Measurements from ENCODE around the gene ACTMAP. TPM values are rescaled to one million over a fixed set of nuclear protein-coding genes. Genes with fewer than 3 reads are reported as not detected.
"Not testable (repeated sequence)": the region's sequence is repeated elsewhere in the genome, so short reads cannot be mapped to it uniquely, and the experiment has no call there.

The ACTMAP gene
- polyA plus RNA-seq, 1 of the 3 experiments (the other 2 are of a cell fraction): 6.4 TPM

GRCh38 chr19:40733149-40733548, 17.1 kb downstream of the ACTMAP start:
- Histone ChIP-seq H4K20me1 (ENCODE audit: insufficient read depth) (no peaks in the 10 kb centered on the region), H3K36me3 (replicated peaks in 1 of 2; ENCODE audit: control insufficient read depth in 1 of 2, insufficient read depth in 2 of 2, low read length in 1 of 2) (peaks cover 29 to 36% of the 10 kb centered on the region in 2 experiments), H3K79me2 (ENCODE audit: insufficient read depth) (no peaks in the 10 kb centered on the region), H3F3A (replicated peaks; ENCODE audit: insufficient read depth) (no peaks in the 10 kb centered on the region), H3K9me2 (no peaks in the 10 kb centered on the region), H3K4me3 (ENCODE audit: low read depth in 2 of 2, low read length in 1 of 2) (no peak overlapping the region), H3K4me2 (no peak overlapping the region), H3K9me3 (no peaks in the 10 kb centered on the region), H3K27me3 (ENCODE audit: insufficient read depth) (no peaks in the 10 kb centered on the region), H3K27ac (ENCODE audit: low read depth in 2 of 2, low read length in 1 of 2) (no peak overlapping the region), H3K9ac (no peak overlapping the region), H2AFZ (ENCODE audit: low read depth) (no peak overlapping the region), H3K4me1 (ENCODE audit: control insufficient read depth in 1 of 2, insufficient read depth in 2 of 2, low read depth in 1 of 2, low read length in 1 of 2) (no peaks in the 10 kb centered on the region)
- ChIA-PET POLR2A (no interaction called here), CTCF (interaction anchor here (1.3 kb wide), 1 partner anchor 42 kb away, joined by 3 read pairs; the partner anchor contains the start of gene NUMBL)
- no peak for TF ChIP-seq TCF12 (IDR thresholded peaks at IDR 0.05)
- TF ChIP-seq RXRA (IDR thresholded peaks at IDR 0.05; ENCODE audit: borderline replicate concordance, low read depth): no peak
- TF ChIP-seq POLR2AphosphoS5 (IDR thresholded peaks at IDR 0.05; ENCODE audit: low read depth, low read length): no peak
- TF ChIP-seq TAF1 (IDR thresholded peaks at IDR 0.05; ENCODE audit: borderline replicate concordance, low read depth, low read length): no peak
- TF ChIP-seq PBX3 (IDR thresholded peaks at IDR 0.05): no peak
- no peak for TF ChIP-seq EZH2phosphoT487 (IDR thresholded peaks at IDR 0.05; ENCODE audit: borderline replicate concordance, low read depth)
- TF ChIP-seq RFX5 (IDR thresholded peaks at IDR 0.05; ENCODE audit: low read length): no peak
- TF ChIP-seq FOSL2 (IDR thresholded peaks at IDR 0.05; ENCODE audit: borderline replicate concordance, low read depth): no peak
- TF ChIP-seq CTCF (IDR thresholded peaks at IDR 0.05): no peak
- TF ChIP-seq RCOR1 (IDR thresholded peaks at IDR 0.05; ENCODE audit: low read length): no peak
- no peak for TF ChIP-seq CHD2 (IDR thresholded peaks at IDR 0.05; ENCODE audit: low read length, partially characterized antibody)
- no peak for TF ChIP-seq MEF2A (IDR thresholded peaks at IDR 0.05; ENCODE audit: borderline replicate concordance, low read depth)
- no peak for TF ChIP-seq GABPA (IDR thresholded peaks at IDR 0.05; ENCODE audit: low read depth)
- 94% methylated on average over 12 of the region's 13 CpGs for WGBS (ENCODE audit: low lambda C conversion rate)
- DNase-seq: no peak

GRCh38 chr19:40732304-40732703, 18.0 kb downstream of the ACTMAP start:
- CTCF ChIA-PET; H3K9ac ChIP-seq; H3K4me3 ChIP-seq (ENCODE audit: low read depth in 2 of 2, low read length in 1 of 2); DNase-seq; H3F3A ChIP-seq (replicated peaks; ENCODE audit: insufficient read depth); H4K20me1 ChIP-seq (ENCODE audit: insufficient read depth); H3K79me2 ChIP-seq (ENCODE audit: insufficient read depth); H3K9me2 ChIP-seq; H3K27ac ChIP-seq (ENCODE audit: low read depth in 2 of 2, low read length in 1 of 2); H3K27me3 ChIP-seq (ENCODE audit: insufficient read depth); H3K9me3 ChIP-seq; POLR2A ChIA-PET; H3K4me1 ChIP-seq (ENCODE audit: control insufficient read depth in 1 of 2, insufficient read depth in 2 of 2, low read depth in 1 of 2, low read length in 1 of 2); H3K4me2 ChIP-seq; H2AFZ ChIP-seq (ENCODE audit: low read depth): not testable (repeated sequence)
- peaks cover 28 to 39% of the 10 kb centered on the region in 2 experiments for H3K36me3 ChIP-seq (replicated peaks in 1 of 2; ENCODE audit: control insufficient read depth in 1 of 2, insufficient read depth in 2 of 2, low read length in 1 of 2)
- 96% methylated on average over 16 of the region's 16 CpGs for WGBS (ENCODE audit: low lambda C conversion rate)

GRCh38 chr19:40730065-40730464, 20.2 kb downstream of the ACTMAP start:
- H3K4me2 ChIP-seq; H3K9me2 ChIP-seq; H3K27ac ChIP-seq (ENCODE audit: low read depth in 2 of 2, low read length in 1 of 2); H4K20me1 ChIP-seq (ENCODE audit: insufficient read depth); H3K4me1 ChIP-seq (ENCODE audit: control insufficient read depth in 1 of 2, insufficient read depth in 2 of 2, low read depth in 1 of 2, low read length in 1 of 2); H3K9me3 ChIP-seq; H3K27me3 ChIP-seq (ENCODE audit: insufficient read depth); DNase-seq; H2AFZ ChIP-seq (ENCODE audit: low read depth); H3K79me2 ChIP-seq (ENCODE audit: insufficient read depth); H3K9ac ChIP-seq; H3F3A ChIP-seq (replicated peaks; ENCODE audit: insufficient read depth); H3K4me3 ChIP-seq (ENCODE audit: low read depth in 2 of 2, low read length in 1 of 2): not testable (repeated sequence)
- H3K36me3 ChIP-seq (replicated peaks in 1 of 2; ENCODE audit: control insufficient read depth in 1 of 2, insufficient read depth in 2 of 2, low read length in 1 of 2): peaks cover 21 to 49% of the 10 kb centered on the region in 2 experiments
- ChIA-PET POLR2A (interaction anchor here (1.3 kb wide), 1 partner anchor 11 kb away, joined by 3 read pairs; no protein-coding TSS in a partner anchor), CTCF (interaction anchor here (0.6 to 1.2 kb wide), 2 partner anchors 26 to 95 kb away, joined by 3 to 4 read pairs; no protein-coding TSS in a partner anchor)
- 97% methylated on average over 5 of the region's 5 CpGs for WGBS (ENCODE audit: low lambda C conversion rate)

Measured in SK-N-SH (cell line).